HAP-1 (cell line): ENCODE measurements around the gene FAM168A.
"Not testable (repeated sequence)": the region's sequence is repeated elsewhere in the genome, so short reads cannot be mapped to it uniquely, and the experiment has no call there.

ENCODE experiments used
- DNase-seq, 2 experiments: peaks; one replicate each; pipeline ENCODE4 v3.0.0-alpha.2; 2016 to 2020; ENCODE audit warnings: low spot score in 2 of 2
- H3K27me3 ChIP-seq: fragments of 250-450 bp; sonication (Bioruptor Pico); 2 replicates; pipeline ENCODE4 v1.5.1; 2020; ENCODE audit warnings: low read depth, mild to moderate bottlenecking, moderate library complexity
- H3K36me3 ChIP-seq: fragments of 250-450 bp; sonication (Bioruptor Pico); replicated peaks from 2 replicates; pipeline ENCODE4 v1.5.1; 2020; ENCODE audit warnings: mild to moderate bottlenecking
- H3K4me1 ChIP-seq: fragments of 250-450 bp; sonication (Bioruptor Pico); 2 replicates; pipeline ENCODE4 v1.5.1; 2020; ENCODE audit warnings: mild to moderate bottlenecking
- H3K4me3 ChIP-seq: fragments of 250-450 bp; sonication (Bioruptor Pico); 2 replicates; pipeline ENCODE4 v1.5.1; 2020; ENCODE audit warnings: mild to moderate bottlenecking, moderate library complexity
- H3K9me3 ChIP-seq: fragments of 250-450 bp; sonication (Bioruptor Pico); 2 replicates; pipeline ENCODE4 v1.5.1; 2020; ENCODE audit warnings: mild to moderate bottlenecking, moderate library complexity
- in situ Hi-C: fragments of 300-500 bp; cut with MboI; formaldehyde crosslinking; loops from 3 replicates; pipeline ENCODE4 v1.14.3; 2020; ENCODE audit warnings: low sequenced_read_pairs, inconsistent platforms, mixed read lengths

FAM168A gene

DNA sequence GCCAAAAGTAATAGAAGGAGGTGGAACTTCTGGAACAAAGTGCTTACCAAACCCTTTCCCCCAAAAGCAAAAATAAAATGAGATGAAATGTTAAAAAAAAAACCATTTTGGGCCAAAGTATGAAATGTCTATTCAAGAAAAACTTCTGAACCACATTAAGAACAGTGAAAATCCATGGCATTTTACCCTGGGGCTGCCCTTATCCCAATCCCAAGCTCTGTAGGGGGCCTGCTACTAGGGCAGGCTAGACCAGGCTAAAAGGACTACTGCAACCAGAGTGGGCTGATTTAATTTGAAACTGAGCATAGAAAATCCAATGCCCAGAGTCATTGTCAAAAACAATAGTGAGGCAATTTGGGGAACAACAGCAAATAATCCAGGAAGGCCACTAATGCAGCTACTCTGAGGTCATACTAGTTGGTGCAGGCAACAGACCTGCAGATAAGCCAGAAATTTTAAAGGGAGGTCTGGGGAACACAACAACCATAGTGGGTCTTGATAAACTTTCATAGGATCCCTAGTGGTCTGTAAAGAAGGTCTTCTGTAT lies 122.3 kb downstream of the FAM168A start:
- Histone ChIP-seq H3K36me3 (no peaks in the 10 kb centered on the region), H3K27me3 (no peaks in the 10 kb centered on the region), H3K9me3 (no peaks in the 10 kb centered on the region), H3K4me1 (no peaks in the 10 kb centered on the region), H3K4me3 (no peak overlapping the region)
- in situ Hi-C loops = no loop called here
- no peak for DNase-seq

GRCh38 chr11:73473252-73473651 lies 124.7 kb downstream of the FAM168A start:
- in situ Hi-C loops = no loop called here
- no peak for DNase-seq
- Histone ChIP-seq H3K4me1 (no peaks in the 10 kb centered on the region), H3K9me3 (no peaks in the 10 kb centered on the region), H3K36me3 (no peaks in the 10 kb centered on the region), H3K4me3 (no peak overlapping the region), H3K27me3 (no peaks in the 10 kb centered on the region)

GRCh38 chr11:73470036-73470612 lies 127.8 kb downstream of the FAM168A start:
- H3K9me3 ChIP-seq, H3K4me1 ChIP-seq, H3K4me3 ChIP-seq, H3K27me3 ChIP-seq, in situ Hi-C loops, H3K36me3 ChIP-seq, DNase-seq: not testable (repeated sequence)

GRCh38 chr11:73469401-73469800 lies 128.5 kb downstream of the FAM168A start:
- in situ Hi-C loops = no loop called here
- no peak overlapping the region for H3K4me3 ChIP-seq

GRCh38 chr11:73468590-73469161 lies 129.2 kb downstream of the FAM168A start:
- Histone ChIP-seq H3K36me3 (no peaks in the 10 kb centered on the region), H3K4me3 (no peak overlapping the region), H3K4me1 (no peaks in the 10 kb centered on the region), H3K27me3 (no peaks in the 10 kb centered on the region), H3K9me3 (no peaks in the 10 kb centered on the region)
- DNase-seq = no peak
- in situ Hi-C loops = no loop called here

More at GRCh38 chr11:73469401-73469800, 128.5 kb downstream of the FAM168A start:
- no peaks in the 10 kb centered on the region for H3K9me3 ChIP-seq
- H3K36me3 ChIP-seq = no peaks in the 10 kb centered on the region
- H3K27me3 ChIP-seq = no peaks in the 10 kb centered on the region
- no peaks in the 10 kb centered on the region for H3K4me1 ChIP-seq
- no peak for DNase-seq

DNA sequence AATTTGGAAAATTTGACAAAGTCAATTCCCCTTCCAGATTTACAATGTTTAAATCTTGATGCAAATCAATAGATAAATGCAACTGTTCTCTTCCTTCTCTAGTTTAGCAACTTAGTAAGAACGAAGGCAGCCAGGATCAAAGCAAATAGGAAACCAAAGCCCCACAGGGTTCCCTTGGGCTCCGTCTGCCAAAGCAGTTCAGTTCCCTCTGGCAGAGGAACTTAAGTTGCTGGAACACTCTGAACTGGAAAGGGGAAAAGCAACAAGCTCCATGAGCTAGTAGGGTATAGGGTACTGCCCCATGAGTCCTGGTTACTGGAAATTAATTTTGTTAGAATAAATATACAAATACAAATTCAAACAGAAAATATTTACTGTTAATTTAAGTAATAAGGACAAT lies 130.4 kb downstream of the FAM168A start:
- H3K4me1 ChIP-seq = no peaks in the 10 kb centered on the region
- H3K4me3 ChIP-seq = no peak overlapping the region
- no peaks in the 10 kb centered on the region for H3K27me3 ChIP-seq
- DNase-seq = no peak
- H3K36me3 ChIP-seq = no peaks in the 10 kb centered on the region
- in situ Hi-C loops = no loop called here
- H3K9me3 ChIP-seq = no peaks in the 10 kb centered on the region

DNA sequence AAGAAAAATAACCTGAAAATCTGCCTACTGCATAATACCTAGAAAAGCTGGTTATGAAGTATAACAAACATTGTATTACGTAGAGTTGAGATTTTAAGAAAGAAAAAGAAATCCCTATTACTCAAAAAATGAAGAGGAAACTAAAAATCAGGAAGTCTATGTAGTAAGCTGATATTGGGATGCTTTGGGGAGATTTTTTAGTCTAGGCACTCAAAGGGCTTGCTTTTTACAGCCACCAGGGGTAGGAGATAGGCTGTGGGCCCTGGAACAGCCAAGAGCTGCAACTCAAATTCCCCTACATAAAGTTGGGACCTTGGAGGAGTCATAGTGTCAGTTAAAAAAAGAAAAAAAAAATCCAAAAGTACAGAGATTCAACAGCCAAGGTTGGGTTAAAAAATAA lies 131.3 kb downstream of the FAM168A start:
- Histone ChIP-seq H3K4me1 (no peaks in the 10 kb centered on the region), H3K36me3 (no peaks in the 10 kb centered on the region), H3K4me3 (no peak overlapping the region), H3K27me3 (no peaks in the 10 kb centered on the region), H3K9me3 (no peaks in the 10 kb centered on the region)
- no peak for DNase-seq
- in situ Hi-C loops = no loop called here

DNA sequence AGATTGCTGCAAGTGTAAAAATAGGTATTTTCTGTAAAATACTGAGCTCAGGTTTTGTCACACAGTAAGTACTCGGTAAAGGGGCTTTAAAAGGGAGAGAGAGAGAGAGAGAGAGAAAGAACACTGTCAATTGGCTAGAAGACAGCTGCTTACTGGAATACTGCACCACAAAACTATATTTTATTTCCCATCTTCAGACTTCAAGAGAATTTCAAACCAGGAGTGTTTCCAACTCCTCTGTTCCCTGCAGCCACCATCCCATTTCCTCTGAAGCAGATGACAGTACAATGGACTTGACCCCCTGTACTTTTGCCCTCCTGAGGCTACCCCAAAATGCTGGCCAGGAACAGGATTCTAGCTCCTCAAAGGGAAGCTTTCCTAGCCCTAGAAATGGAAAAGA lies 132.0 kb downstream of the FAM168A start:
- DNase-seq = no peak
- no peaks in the 10 kb centered on the region for H3K36me3 ChIP-seq
- no peaks in the 10 kb centered on the region for H3K9me3 ChIP-seq
- in situ Hi-C loops = no loop called here
- H3K4me1 ChIP-seq = no peaks in the 10 kb centered on the region
- no peak overlapping the region for H3K4me3 ChIP-seq
- no peaks in the 10 kb centered on the region for H3K27me3 ChIP-seq

GRCh38 chr11:73465023-73465675 lies 132.8 kb downstream of the FAM168A start:
- in situ Hi-C loops = no loop called here
- Histone ChIP-seq H3K4me3 (no peak overlapping the region), H3K27me3 (no peaks in the 10 kb centered on the region), H3K36me3 (no peaks in the 10 kb centered on the region), H3K4me1 (no peaks in the 10 kb centered on the region), H3K9me3 (no peaks in the 10 kb centered on the region)
- DNase-seq = no peak

GRCh38 chr11:73464347-73464746 lies 133.6 kb downstream of the FAM168A start:
- no peaks in the 10 kb centered on the region for H3K36me3 ChIP-seq
- DNase-seq = no peak
- no peak overlapping the region for H3K4me3 ChIP-seq
- in situ Hi-C loops = no loop called here
- no peaks in the 10 kb centered on the region for H3K27me3 ChIP-seq
- no peaks in the 10 kb centered on the region for H3K9me3 ChIP-seq
- H3K4me1 ChIP-seq = no peaks in the 10 kb centered on the region

DNA sequence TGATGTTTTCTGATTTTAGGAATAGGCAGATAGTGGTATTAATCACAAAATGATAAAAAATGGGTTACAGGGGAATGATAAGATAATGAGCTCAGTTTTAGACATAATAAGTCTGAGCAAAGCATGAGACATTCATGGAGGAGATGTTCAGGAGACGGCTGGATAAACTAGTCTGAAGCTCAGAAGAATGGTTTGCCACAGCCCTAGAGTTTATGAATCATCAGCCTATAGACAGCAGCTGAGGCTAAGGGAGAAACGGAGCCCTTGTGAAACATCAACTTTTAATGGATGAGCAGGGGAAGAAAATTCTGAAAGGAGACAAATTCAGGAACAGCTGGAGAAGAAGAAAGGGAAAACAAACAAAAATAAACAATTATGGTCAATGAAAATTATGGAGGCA lies 134.6 kb downstream of the FAM168A start:
- H3K4me1 ChIP-seq = no peaks in the 10 kb centered on the region
- no peaks in the 10 kb centered on the region for H3K27me3 ChIP-seq
- DNase-seq = no peak
- no peak overlapping the region for H3K4me3 ChIP-seq
- no peaks in the 10 kb centered on the region for H3K36me3 ChIP-seq
- no peaks in the 10 kb centered on the region for H3K9me3 ChIP-seq
- in situ Hi-C loops = no loop called here

GRCh38 chr11:73461964-73462363 lies 135.9 kb downstream of the FAM168A start:
- no peak overlapping the region for H3K4me3 ChIP-seq
- no peak for DNase-seq
- no peaks in the 10 kb centered on the region for H3K9me3 ChIP-seq
- no peaks in the 10 kb centered on the region for H3K36me3 ChIP-seq
- in situ Hi-C loops = no loop called here
- no peaks in the 10 kb centered on the region for H3K27me3 ChIP-seq
- no peaks in the 10 kb centered on the region; the same call in 1 of the 2 replicates for H3K4me1 ChIP-seq

DNA sequence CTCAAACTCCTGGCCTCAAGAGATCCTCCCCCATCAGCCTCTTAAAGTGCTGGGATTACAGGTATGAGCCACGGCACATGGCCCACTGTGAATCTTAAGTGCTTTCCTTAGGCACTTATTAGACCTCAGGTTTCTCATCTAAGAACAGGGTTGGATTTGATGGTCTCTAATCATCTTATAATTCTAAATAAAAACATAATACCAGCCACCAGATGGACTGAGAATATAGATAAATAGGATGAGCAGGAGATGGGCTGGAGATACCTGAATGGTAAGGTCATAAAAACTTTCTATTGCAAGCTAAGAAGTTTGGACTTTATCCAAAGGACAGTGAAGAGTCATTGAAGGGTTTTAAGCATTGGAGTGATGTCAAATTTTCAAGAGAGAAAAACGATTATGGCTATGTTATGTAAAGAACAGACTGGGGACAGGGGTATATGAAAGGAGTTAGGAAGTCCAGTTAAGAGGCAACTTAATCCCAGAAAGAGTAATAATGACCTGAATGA lies 136.5 kb downstream of the FAM168A start:
- in situ Hi-C loops = no loop called here
- Histone ChIP-seq H3K36me3 (no peaks in the 10 kb centered on the region), H3K27me3 (no peaks in the 10 kb centered on the region), H3K9me3 (no peaks in the 10 kb centered on the region), H3K4me1 (no peaks in the 10 kb centered on the region; the same call in 1 of the 2 replicates), H3K4me3 (no peak overlapping the region)
- DNase-seq = no peak

DNA sequence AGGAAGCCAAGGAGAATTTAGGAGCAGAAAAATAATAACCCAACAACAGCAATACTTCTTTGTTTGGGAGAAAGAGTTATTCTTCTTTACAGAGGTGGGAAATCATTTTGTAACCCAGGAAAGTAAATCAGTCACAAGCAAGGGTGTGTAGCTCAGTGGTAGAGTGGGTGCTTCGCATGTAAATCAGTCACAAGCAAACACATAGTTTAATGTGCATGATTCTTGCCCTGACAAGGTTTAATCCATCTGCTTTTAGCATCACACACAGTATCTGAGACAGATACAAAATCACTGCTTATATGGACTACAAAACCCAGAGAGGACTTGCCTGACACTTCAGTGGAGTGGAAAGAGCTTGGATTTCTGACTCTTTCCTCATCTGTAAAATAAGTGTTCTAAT lies 139.7 kb downstream of the FAM168A start:
- in situ Hi-C loops = no loop called here
- H3K9me3 ChIP-seq = no peaks in the 10 kb centered on the region
- DNase-seq = no peak
- no peaks in the 10 kb centered on the region for H3K27me3 ChIP-seq
- no peaks in the 10 kb centered on the region for H3K36me3 ChIP-seq
- no peak overlapping the region for H3K4me3 ChIP-seq
- no peaks in the 10 kb centered on the region; the same call in 1 of the 2 replicates for H3K4me1 ChIP-seq
